GM19099 (cell line): ENCODE results near the gene INO80B.

Experiments
- POLR2A ChIP-seq: IDR thresholded peaks from 3 replicates; pipeline ENCODE4 v1.6.1; 2011; ENCODE audit warnings: low read depth; ENCODE audit not compliant: insufficient read length; ENCODE audit errors: extremely low read depth

INO80B gene

DNA sequence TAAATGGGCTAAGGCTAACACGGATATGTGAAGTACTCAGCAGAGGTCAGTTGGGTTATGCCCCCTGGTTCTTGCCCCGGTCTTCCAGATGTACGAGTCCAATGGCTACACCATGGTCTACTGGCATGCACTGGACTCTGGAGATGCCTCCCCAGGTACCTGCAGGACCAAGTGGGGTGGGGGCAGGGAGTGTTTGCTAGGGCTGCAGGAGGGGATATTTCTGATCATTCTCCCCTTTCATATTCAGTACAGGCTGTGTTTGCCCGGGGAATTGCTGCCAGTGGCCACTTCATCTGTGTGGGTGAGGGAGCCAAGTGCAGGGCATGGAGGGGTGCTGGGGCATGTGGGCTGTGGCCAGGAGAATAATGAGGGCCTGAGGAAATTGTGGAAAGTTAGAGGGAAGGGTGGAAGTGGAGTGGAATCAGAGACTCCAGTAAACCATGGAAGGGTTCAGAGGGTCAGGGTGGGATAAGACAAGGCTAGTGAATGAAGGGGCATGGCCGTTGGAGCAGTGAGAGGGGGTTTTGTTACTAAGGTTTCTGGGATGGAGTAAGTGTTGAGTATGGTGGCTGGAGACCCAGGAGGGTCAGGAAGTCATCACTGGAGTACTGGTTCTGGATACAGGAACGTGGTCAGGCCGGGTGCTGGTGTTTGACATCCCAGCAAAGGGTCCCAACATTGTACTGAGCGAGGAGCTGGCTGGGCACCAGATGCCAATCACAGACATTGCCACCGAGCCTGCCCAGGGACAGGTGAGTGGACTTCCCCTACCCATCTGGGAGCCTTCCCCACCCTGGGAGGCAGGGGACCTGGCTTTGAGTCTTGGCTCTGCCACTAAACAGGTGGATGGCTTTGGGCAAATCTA, 31.4 kb upstream of the INO80B start:
- TF ChIP-seq POLR2A, result no peak

DNA sequence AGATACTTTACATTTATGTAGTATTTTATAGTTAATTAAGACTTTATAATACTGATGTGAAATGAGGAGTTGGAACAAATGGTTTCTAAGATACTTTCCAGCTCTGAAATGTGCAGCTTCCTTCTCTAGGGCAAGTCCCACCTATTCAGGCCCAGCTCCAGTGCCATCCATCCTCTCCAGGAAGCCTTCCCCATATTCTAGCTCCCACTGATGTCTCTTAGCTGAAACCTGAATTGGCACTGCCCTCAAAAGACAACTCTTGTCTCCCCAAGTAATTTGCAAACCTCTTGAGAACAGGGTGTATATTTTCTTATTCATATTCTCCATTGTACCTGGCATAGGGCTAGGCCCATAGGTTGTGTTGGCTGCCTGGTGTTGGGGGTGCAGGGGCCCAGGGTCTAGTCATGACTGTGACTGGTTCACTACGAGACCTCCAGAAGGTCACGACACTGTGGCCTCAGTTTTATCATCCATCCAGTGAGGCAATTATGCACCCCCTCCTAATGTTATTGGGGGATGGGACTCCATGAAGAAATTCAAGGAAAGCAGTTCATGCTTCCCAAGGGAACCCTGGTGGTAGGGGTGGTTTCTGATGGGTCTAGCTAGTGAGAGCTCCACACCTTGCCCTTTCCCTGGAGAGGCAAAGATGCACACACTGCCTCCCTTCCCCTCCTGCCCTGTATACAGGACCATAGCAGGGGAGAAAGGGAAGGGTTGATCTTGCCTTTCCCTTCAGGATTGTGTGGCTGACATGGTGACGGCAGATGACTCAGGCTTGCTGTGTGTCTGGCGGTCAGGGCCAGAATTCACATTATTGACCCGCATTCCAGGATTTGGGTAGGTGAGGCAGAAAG, 30.5 kb upstream of the INO80B start:
- no peak for TF ChIP-seq POLR2A

DNA sequence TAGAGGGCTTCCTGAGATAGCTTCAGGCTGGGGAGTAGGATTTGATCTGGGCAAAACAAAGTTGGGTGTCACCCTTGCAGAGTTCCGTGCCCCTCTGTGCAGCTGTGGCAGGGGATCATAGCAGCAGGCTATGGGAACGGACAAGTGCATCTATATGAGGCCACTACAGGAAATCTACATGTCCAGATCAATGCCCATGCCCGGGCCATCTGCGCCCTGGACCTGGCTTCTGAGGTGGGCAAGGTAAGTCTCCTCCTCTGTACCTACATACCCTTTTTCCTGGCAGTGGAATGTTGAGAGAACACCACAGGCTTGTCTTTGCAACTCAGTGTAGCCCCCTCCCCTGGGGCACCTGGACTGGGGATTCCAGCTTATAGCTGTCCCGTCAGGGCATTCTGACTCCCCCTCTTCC, 29.9 kb upstream of the INO80B start:
- no peak for TF ChIP-seq POLR2A

DNA sequence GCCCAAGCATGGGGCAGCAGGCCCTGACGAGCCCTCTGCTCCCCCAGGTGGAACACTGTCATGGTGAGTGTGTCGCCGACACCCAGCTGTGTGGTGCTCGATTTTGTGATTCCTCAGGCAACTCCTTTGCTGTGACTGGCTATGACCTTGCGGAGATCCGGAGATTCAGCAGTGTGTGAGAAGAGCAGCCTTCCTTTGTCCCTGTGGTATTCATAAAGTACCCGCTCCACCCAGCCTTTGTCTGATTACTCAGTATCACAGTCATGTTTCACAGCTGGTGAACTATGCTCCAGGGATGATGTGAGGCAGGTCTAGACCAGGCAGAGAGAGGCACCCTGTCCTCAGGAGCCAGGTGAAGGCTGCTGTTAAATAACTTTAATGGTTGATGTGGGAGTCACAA, 29.4 kb upstream of the INO80B start:
- no peak for TF ChIP-seq POLR2A

DNA sequence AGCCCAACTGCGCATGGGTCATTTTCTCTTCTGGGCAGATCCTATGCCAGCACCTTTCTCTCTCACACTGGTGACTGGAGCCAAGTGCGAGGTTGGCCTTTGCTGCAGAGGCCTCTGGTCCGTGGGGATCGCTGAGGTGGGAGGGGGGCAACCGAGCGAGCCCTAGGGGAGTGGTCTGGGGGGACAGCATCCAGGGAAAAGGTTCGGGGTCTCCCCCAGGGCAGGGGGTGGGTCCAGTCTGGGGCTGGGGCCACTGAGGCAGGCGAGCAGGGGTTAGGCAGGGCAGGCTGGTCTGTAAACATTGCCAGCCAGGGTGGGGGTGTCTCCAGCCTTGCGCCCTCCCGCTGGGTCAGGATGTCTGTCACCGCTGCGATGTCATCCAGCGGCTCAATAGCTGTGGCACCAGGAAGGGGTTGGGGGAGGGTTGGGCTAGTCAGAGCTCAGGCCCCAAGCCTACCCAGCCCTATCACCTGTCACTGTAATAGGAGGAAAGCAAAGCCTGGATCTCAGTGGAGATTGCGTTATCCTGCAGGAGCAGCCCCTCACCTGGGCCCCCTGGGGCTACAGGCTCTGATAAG, 28.6 kb upstream of the INO80B start:
- TF ChIP-seq POLR2A, result no peak

DNA sequence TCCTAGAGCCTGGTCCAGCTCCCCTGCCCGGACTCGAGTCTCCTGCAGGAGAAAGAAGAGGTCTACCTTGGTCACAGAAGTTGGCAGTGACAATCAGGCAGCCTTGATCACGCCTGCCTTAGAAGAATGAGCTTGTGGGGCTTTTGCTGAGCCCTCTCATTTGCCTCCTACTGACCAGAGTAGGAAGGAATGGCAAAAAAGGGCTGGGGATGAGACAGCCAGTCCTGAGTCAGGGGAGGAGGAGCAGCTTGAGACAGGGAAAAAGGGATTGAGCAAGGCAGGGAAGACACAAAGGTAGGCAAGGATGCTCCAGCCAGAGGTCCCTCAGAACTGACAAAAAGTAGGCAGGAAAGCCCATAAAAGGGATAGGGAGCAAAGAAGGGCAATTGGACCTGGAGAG, 27.3 kb upstream of the INO80B start:
- TF ChIP-seq POLR2A, result no peak

DNA sequence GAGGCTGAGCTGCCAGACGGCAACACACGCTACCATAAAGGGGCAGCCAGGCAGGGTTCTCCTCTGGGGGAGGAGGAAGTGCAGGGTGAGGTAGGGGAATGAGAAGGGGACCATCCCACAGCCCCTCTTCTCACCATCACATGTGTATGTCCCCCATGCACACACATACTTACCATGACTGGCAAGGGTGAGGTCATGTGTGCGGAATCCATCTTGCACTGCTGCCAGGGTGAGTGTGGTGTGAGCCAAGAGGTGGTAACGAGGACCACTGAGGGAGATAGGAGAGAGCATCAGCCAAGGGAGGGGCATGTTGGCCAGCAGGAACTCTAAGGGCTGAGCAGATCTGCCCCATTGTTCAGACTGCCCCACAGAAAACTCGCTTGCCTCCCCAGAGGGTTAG, 26.2 kb upstream of the INO80B start:
- no peak for TF ChIP-seq POLR2A

DNA sequence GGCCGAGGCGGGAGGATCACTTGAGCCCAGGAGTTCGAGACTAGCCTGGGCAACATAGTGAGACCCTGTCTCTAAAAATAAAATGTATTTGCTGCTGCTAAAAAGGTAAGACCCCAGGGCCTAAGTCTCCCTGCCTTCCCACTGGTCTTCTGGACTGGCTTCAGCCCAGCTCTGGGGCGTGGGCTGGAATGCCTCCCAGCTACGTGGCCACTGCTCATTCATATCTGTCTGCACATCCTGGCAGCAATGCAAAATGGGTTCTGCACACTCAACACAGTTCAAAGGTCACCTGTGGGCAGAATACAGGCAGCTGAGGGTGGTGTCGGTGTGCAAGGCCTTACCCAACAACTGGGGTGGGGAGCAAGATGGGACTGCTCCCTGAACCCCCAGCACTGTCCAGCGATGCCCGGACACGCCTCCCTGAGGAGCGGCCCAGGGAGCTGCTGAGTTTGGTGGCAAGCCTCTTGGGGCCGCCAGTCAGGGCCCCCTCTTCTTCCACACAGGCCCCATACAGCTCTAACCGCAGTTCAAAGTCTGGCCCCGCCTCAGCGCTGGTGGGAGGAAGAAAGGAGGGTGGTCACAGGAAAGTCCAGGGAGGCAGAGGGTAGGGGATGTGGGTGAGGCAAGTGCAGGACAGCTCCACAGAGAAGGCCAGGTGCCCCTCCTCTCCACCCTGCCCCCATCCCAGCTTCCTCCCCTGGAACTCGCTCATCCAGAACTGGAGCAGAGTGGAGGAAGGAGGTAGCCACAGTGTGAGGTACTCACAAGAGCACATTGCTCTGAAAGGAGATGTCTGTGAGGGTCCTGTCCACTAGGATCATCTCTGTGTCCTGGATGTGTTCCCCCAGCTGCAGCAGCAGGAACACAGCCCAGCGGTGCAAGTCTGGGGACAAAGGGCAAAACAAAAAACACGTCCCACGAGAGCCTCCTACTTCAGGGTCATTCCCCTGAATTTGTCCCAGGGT, 25.1 kb upstream of the INO80B start:
- TF ChIP-seq POLR2A, result no peak

DNA sequence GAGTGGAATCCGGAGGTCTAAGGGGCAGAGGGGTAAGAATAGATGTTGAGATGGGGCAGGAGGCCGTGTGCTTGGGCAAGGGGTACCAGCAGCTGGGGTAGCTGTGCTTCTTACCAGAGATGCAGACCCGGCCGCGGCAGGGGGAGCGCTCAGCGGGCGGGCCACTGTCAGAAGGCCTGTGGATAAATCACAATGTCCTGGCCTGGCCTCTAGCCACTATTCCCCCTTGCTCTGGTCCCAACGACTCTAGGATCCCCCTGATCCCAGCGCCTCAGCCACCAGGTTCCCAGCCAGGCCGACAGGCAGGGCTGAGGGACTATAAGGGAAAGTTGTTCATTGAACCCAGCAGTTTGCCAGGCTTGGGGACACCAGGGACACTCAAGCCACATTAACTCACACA, 24.4 kb upstream of the INO80B start:
- TF ChIP-seq POLR2A, result no peak

DNA sequence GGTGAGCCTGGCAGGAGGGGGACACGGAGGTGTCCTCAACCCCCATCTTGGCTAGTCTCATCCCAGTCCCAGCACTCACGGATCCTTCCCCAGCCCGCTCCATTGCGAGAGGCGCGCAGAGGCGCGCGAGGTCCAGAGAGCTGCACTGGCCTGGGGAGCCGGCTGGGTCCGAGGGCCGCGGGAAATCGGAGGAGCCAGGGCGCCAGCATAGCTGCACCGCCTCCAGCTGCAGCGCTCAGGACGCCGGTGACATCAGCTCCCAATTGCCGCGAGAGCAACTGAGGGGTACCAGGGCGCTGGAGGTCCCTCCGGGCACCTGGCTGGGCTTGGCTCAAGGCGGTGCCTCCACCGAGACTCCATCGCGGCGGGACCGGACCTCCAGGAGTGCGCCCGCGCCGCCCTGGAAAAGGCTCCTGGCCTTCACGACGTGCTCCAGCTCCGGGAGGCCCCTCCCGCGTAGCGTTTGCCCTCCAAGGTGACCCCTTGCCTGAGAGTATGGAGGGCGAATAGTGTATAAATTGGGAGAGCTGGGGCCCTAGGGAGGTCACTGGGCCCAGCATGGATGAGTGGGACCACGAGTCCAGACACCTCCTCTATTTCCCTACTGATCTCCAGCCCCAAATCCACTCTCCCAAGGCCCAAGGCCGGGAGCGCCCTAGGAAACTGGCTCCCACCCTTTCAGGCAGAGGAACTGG, 18.6 kb upstream of the INO80B start:
- TF ChIP-seq POLR2A, result no peak

DNA sequence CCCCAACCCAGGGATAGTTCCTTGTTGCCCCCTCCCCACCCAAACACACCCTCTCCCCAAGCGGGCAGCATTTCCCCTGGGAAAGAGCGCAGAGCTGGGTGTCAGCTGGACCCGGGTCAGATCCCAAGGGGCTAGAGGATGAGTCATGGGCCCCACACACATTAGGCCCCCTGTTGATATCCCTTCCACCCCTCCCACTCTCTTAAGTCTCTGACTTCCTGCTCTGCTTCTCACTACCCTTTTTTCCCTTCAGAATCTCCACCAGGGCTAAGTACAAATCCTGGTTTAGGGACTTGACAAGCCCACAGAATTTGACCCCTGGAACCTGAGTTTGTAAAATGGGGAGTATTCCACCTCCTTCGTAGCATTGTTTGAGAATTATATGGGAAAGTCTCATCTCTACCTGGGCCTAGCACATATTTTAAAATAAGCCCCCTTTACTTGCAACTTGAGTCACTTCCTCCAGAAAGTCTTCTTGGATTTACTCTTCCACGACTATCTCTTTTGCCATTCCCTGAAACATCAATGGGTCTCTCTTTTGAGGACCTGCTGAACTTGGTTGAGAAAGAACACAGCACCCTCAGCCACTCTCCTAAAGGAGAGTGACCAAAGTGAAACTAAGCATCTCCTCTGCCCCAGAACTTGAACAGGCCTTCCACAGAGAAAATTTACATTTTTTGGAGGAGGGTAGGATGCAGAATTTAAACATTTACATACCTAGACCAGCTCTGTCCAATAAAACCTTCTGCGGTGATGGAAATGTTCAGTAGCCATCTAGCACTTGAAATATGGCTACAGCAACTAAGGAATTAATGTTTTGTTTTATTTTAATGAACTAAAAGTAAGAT, 17.8 kb upstream of the INO80B start:
- TF ChIP-seq POLR2A, result peak; percentile 31

DNA sequence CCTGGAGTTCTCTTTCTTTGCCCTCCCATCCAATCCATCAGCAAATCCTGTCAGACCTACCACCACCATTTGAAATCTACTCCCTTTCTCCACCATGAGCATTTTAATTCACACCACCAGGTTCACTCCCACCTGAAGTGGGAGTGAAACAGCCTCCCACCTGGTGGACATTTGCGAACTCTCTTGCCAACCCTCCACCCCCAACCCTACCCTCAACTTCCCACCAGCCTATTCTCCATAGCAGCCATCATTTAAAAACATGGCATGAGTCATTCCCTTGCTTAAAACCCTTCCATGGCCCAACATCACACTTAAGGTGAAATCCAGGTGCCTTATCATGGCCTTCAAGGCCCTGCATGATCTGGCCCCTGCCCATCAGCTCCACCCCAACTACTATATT, 16.6 kb upstream of the INO80B start:
- TF ChIP-seq POLR2A, result no peak

DNA sequence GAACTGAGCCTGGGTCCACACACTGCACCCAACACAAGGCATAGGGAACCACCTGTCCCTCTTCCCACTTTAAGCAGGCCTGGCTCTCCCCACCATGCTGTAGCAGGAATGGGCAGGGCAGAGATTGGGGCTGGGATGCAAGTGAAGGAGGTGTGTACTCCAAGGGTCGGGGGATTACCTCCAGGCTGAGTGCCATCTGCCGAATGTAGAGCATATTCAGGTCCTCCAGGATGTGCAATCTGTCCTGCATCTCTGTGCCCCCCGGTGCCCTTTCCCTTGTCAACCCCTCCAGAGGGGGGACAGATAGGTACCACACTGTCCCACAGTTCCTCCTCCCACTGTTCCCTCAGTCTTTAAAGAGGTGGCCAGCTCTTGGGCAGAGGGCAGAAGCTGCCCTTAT, 15.5 kb upstream of the INO80B start:
- no peak for TF ChIP-seq POLR2A
